Prostate gland (tissue), 2 donors: ENCODE data around the gene MYH7B. TPM values are rescaled to one million over a fixed set of nuclear protein-coding genes. Genes with fewer than 3 reads are reported as not detected.
A peak's percentile ranks its signal among the peaks of the same experiment; 100 is the strongest.

Source experiments
- DNase-seq: peaks from one replicate; pipeline ENCODE4 v3.0.0-alpha.2; 2019; ENCODE audit warnings: low spot score
- H3K27ac ChIP-seq, 2 donors: fragments of 200-600 bp; sonication (generic); 2 replicates each; pipeline ENCODE4 v1.5.1; 2017 to 2019
- H3K27me3 ChIP-seq: fragments of 200-600 bp; sonication (generic); replicated peaks from 2 replicates; pipeline ENCODE4 v1.5.1; 2019; ENCODE audit not compliant: insufficient read depth
- H3K36me3 ChIP-seq, 2 donors: fragments of 200-600 bp; sonication (generic); 1 replicate in 1 of 2; 2 replicates in 1 of 2; pipeline versions ENCODE4 v1.5.1 to v1.8.1; 2017 to 2019
- H3K4me1 ChIP-seq: fragments of 200-600 bp; sonication (generic); replicated peaks from 2 replicates; pipeline ENCODE4 v1.5.1; 2019
- H3K4me3 ChIP-seq, 2 donors: fragments of 200-600 bp; sonication (generic); 2 replicates each; pipeline ENCODE4 v1.5.1; 2017 to 2019
- H3K9me3 ChIP-seq: fragments of 200-600 bp; sonication (generic); 2 replicates; pipeline ENCODE4 v1.5.1; 2017
- POLR2A ChIP-seq: fragments of 450-650 bp; IDR thresholded peaks from one replicate; pipeline ENCODE4 v1.6.1; 2016; ENCODE audit warnings: antibody characterized with exemption, mild to moderate bottlenecking
- POLR2AphosphoS5 ChIP-seq: sonication (generic); formaldehyde crosslinking; IDR thresholded peaks from one replicate; pipeline ENCODE4 v1.6.1; 2017; ENCODE audit warnings: antibody characterized with exemption
- WGBS: methylation state at CpG from one replicate; pipeline ENCODE4 v1.1.5; 2018; 5-methylcytosine and 5-hydroxymethylcytosine counted together
- intact Hi-C: fragments of 100-400 bp; cut with DNase I; formaldehyde crosslinking; loops from one replicate; pipeline ENCODE4 v1.14.2; 2022
- total RNA-seq, 2 donors: library from RNA; depleted of rRNA; stranded (reverse); fragments of >200 nt; gene quantifications; one replicate each; pipeline ENCODE4 v1.1.0, GENCODE V29; 2016
- TF ChIP-seq, protein P1 (sequence below), 4 experiments: fragments of 200-600 bp in 2 of 4; fragments of 450-650 bp in 2 of 4; sonication (generic) in 2 of 4; IDR thresholded peaks; 1 replicate in 3 of 4; 2 replicates in 1 of 4; pipeline ENCODE4 v1.5.1; 2016 to 2019; ENCODE audit warnings: antibody characterized with exemption in 4 of 4, mild to moderate bottlenecking in 2 of 4, moderate library complexity in 2 of 4

MYH7B gene
- total RNA-seq, 2 donors from 2014 or later = 0.27 to 11.5 TPM

DNA sequence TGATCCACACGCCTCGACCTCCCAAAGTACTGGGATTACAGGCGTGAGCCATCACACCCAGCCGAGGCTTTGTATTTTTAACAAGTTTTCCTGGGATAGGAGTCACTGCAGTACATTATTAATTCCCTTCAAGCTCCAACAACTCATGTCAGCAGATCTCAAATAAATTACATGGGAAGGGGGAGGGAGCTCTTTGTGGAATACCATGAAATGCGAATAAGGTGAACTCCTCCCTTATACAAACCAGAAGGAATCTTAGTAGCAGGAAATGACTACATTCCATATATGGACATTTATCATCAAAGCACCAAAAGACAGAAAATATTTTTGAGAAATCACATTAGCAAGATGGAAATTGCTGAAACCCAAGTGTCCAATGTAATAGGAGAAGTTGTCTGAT lies 3.0 kb upstream of the MYH7B start:
- Histone ChIP-seq H3K36me3 (no peaks in the 10 kb centered on the region), H3K27ac (no peak overlapping the region), H3K4me1 (no peaks in the 10 kb centered on the region), H3K27me3 (no peaks in the 10 kb centered on the region), H3K9me3 (no peaks in the 10 kb centered on the region), H3K4me3 (no peak overlapping the region)
- TF ChIP-seq POLR2A (no peak), POLR2AphosphoS5 (no peak)
- TF ChIP-seq, protein P1, sequence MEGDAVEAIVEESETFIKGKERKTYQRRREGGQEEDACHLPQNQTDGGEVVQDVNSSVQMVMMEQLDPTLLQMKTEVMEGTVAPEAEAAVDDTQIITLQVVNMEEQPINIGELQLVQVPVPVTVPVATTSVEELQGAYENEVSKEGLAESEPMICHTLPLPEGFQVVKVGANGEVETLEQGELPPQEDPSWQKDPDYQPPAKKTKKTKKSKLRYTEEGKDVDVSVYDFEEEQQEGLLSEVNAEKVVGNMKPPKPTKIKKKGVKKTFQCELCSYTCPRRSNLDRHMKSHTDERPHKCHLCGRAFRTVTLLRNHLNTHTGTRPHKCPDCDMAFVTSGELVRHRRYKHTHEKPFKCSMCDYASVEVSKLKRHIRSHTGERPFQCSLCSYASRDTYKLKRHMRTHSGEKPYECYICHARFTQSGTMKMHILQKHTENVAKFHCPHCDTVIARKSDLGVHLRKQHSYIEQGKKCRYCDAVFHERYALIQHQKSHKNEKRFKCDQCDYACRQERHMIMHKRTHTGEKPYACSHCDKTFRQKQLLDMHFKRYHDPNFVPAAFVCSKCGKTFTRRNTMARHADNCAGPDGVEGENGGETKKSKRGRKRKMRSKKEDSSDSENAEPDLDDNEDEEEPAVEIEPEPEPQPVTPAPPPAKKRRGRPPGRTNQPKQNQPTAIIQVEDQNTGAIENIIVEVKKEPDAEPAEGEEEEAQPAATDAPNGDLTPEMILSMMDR (IDR thresholded peaks at IDR 0.05) = no peak
- intact Hi-C loops = no loop called here
- no peak for DNase-seq
- WGBS = 75% methylated on average over 5 of the region's 5 CpGs

DNA sequence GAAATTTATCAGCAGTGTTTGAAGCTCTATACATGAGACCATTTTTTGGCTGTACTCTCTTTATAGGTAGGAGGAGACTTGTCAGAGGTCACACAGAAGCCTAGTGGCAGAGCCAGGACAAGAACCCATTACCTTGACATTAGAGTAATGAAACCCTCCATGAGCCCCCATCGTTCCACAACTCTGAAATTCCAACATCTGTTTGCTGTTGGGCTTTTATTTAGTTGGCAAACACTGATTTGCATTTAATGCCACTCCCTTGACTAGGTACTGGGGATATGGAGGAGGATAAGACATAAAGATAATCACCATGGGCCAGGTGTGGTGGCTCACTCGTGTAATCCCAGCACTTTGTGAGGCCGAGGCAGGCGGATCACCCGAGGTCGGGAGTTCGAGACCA lies 1.7 kb upstream of the MYH7B start:
- H3K4me3 ChIP-seq = no peak overlapping the region
- no peaks in the 10 kb centered on the region for H3K4me1 ChIP-seq
- no peak overlapping the region for H3K27ac ChIP-seq
- intact Hi-C loops = no loop called here
- no peaks in the 10 kb centered on the region for H3K36me3 ChIP-seq
- no peak for DNase-seq
- H3K27me3 ChIP-seq = no peaks in the 10 kb centered on the region
- TF ChIP-seq POLR2A = no peak
- no peak for TF ChIP-seq POLR2AphosphoS5
- TF ChIP-seq, protein P1 (IDR thresholded peaks at IDR 0.05) = no peak
- 92% methylated on average over 7 of the region's 7 CpGs for WGBS
- no peaks in the 10 kb centered on the region for H3K9me3 ChIP-seq

GRCh38 chr20:34954904-34955230 lies 801 bp upstream of the MYH7B start:
- Histone ChIP-seq H3K9me3 (no peaks in the 10 kb centered on the region), H3K4me3 (peak overlapping the region; percentile 67 to 68), H3K36me3 (no peaks in the 10 kb centered on the region), H3K27me3 (no peaks in the 10 kb centered on the region), H3K4me1 (no peaks in the 10 kb centered on the region), H3K27ac (peak overlapping the region; percentile 90 to 93)
- intact Hi-C loops = loop anchor here (1.0 to 5.0 kb wide), 3 partner anchors 81 to 248 kb away; partner anchors contain the start of gene NCOA6
- DNase-seq = no peak
- TF ChIP-seq POLR2AphosphoS5 = no peak
- no peak for TF ChIP-seq POLR2A
- TF ChIP-seq, protein P1 (IDR thresholded peaks at IDR 0.05) = no peak
- WGBS = 8% methylated on average over 13 of the region's 13 CpGs

GRCh38 chr20:34956041-34956458 lies 382 bp downstream of the MYH7B start:
- H3K27ac ChIP-seq = peak overlapping the region; percentile 90 to 93
- H3K4me3 ChIP-seq = peak overlapping the region; percentile 67 to 68
- no peaks in the 10 kb centered on the region for H3K27me3 ChIP-seq
- no peaks in the 10 kb centered on the region for H3K4me1 ChIP-seq
- intact Hi-C loops = loop anchor here (5.0 kb wide), 2 partner anchors 129 to 249 kb away; partner anchors contain the start of gene NCOA6
- no peak for DNase-seq
- no peaks in the 10 kb centered on the region for H3K36me3 ChIP-seq
- WGBS = 9% methylated on average over 6 of the region's 6 CpGs
- no peaks in the 10 kb centered on the region for H3K9me3 ChIP-seq
- TF ChIP-seq POLR2A = no peak
- TF ChIP-seq, protein P1 (IDR thresholded peaks at IDR 0.05) = no peak

DNA sequence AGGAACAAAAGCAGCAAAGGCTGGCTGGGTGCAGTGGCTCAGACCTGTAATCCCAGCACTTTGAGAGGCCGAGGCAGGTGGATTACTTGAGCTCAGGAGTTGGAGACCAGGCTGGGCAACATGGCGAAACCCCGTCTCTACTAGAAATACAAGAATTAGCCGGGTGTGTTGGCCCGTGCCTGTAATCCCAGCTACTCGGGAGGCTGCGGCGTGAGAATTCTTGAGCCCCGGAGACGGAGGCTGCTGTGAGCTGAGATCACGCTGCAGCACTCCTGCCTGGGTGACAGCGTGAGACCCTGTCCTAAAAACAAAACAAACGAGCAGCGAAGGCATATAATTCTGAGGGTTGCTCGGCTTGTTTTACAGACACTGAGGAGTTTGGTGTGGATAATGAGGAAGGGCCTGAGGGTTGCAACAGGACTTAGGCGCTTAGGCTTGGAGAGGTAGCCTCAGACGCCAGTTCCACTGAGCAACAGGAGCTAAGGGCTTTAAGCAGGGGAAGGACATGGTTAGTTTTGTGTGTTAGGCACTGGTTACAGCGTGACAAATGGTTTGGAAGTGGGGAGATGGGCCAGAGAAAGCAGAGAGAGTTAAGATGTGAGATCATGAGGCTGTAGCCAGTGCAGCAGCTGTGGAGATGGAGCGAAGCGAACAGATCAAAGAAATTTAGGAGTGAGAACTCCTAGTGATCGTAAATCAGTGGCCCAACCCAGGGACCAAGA lies 1.2 kb downstream of the MYH7B start:
- Histone ChIP-seq H3K36me3 (no peaks in the 10 kb centered on the region), H3K27me3 (no peaks in the 10 kb centered on the region), H3K27ac (no peak overlapping the region), H3K4me3 (no peak overlapping the region), H3K9me3 (no peaks in the 10 kb centered on the region), H3K4me1 (no peaks in the 10 kb centered on the region)
- 73% methylated on average over 21 of the region's 21 CpGs for WGBS
- no peak for TF ChIP-seq POLR2A
- TF ChIP-seq, protein P1 (IDR thresholded peaks at IDR 0.05) = no peak
- no peak for TF ChIP-seq POLR2AphosphoS5
- no peak for DNase-seq
- intact Hi-C loops = loop anchor here (5.0 kb wide), 2 partner anchors 130 to 250 kb away; partner anchors contain the start of gene NCOA6
